ENCODE data around the gene TBPL1. TPM values are rescaled to one million over a fixed set of nuclear protein-coding genes. Genes with fewer than 3 reads are reported as not detected.
A peak's percentile ranks its signal among the peaks of the same experiment; 100 is the strongest.

Gene TBPL1
- total RNA-seq, 1 donor from 2014 or later: 40.0 TPM

GRCh38 chr6:133957780-133958242 is 4.8 kb downstream of the TBPL1 start:
- TF ChIP-seq CTCF (IDR thresholded peaks at IDR 0.05; ENCODE audit: unreplicated experiment): no peak
- Mint-ChIP-seq H3K27ac (ENCODE audit: unreplicated experiment) (peak overlapping the region; percentile 20), H3K4me1 (ENCODE audit: unreplicated experiment) (peaks cover 42% of the 10 kb centered on the region), H3K36me3 (ENCODE audit: low read depth, unreplicated experiment) (no peaks in the 10 kb centered on the region), H3K27me3 (ENCODE audit: unreplicated experiment) (peaks cover 10% of the 10 kb centered on the region), H3K9me3 (ENCODE audit: unreplicated experiment) (no peaks in the 10 kb centered on the region), H3K4me3 (ENCODE audit: unreplicated experiment) (no peak overlapping the region)
- no peak for DNase-seq (ENCODE audit: low spot score)

DNA sequence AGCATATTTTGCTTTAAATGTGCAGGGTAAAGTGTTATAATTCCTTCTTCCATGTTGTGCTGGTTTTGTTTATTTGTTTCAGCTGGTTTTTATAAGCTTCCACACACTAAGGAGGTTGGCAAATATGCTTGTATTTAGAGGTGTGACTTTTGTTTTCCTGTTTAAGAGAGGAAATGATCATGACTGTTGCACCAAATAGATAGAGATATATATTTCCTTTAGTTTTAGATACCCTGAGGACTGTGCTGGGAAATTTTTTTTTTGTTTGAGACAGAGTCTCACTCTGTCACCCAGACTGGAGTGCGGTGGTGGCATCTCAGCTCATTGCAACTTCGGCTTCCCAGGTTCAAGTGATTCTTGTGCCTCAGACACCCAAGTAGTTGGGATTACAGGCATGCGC is 5.8 kb downstream of the TBPL1 start:
- no peak overlapping the region for H3K4me3 Mint-ChIP-seq (ENCODE audit: unreplicated experiment)
- peak overlapping the region; percentile 16 for H3K27ac Mint-ChIP-seq (ENCODE audit: unreplicated experiment)
- H3K36me3 Mint-ChIP-seq (ENCODE audit: low read depth, unreplicated experiment): no peaks in the 10 kb centered on the region
- H3K9me3 Mint-ChIP-seq (ENCODE audit: unreplicated experiment): no peaks in the 10 kb centered on the region
- H3K4me1 Mint-ChIP-seq (ENCODE audit: unreplicated experiment): peaks cover 39% of the 10 kb centered on the region
- DNase-seq (ENCODE audit: low spot score): no peak
- TF ChIP-seq CTCF (IDR thresholded peaks at IDR 0.05; ENCODE audit: unreplicated experiment): no peak
- peaks cover 5% of the 10 kb centered on the region for H3K27me3 Mint-ChIP-seq (ENCODE audit: unreplicated experiment)

GRCh38 chr6:133959667-133960368 is 6.8 kb downstream of the TBPL1 start:
- Mint-ChIP-seq H3K27ac (ENCODE audit: unreplicated experiment) (no peak overlapping the region), H3K27me3 (ENCODE audit: unreplicated experiment) (peaks cover 2% of the 10 kb centered on the region), H3K4me1 (ENCODE audit: unreplicated experiment) (peaks cover 29% of the 10 kb centered on the region), H3K4me3 (ENCODE audit: unreplicated experiment) (no peak overlapping the region), H3K36me3 (ENCODE audit: low read depth, unreplicated experiment) (no peaks in the 10 kb centered on the region), H3K9me3 (ENCODE audit: unreplicated experiment) (no peaks in the 10 kb centered on the region)
- TF ChIP-seq CTCF (IDR thresholded peaks at IDR 0.05; ENCODE audit: unreplicated experiment): no peak
- DNase-seq (ENCODE audit: low spot score): no peak

- Mint-ChIP-seq H3K36me3 (ENCODE audit: low read depth, unreplicated experiment) (no peaks in the 10 kb centered on the region), H3K4me3 (ENCODE audit: unreplicated experiment) (no peak overlapping the region), H3K27me3 (ENCODE audit: unreplicated experiment) (peaks cover 2% of the 10 kb centered on the region), H3K27ac (ENCODE audit: unreplicated experiment) (no peak overlapping the region), H3K9me3 (ENCODE audit: unreplicated experiment) (no peaks in the 10 kb centered on the region), H3K4me1 (ENCODE audit: unreplicated experiment) (peaks cover 23% of the 10 kb centered on the region)
- TF ChIP-seq CTCF (IDR thresholded peaks at IDR 0.05; ENCODE audit: unreplicated experiment): no peak
- no peak for DNase-seq (ENCODE audit: low spot score)
Measured at GRCh38 chr6:133961831-133962230, 8.8 kb downstream of the TBPL1 start.

DNA sequence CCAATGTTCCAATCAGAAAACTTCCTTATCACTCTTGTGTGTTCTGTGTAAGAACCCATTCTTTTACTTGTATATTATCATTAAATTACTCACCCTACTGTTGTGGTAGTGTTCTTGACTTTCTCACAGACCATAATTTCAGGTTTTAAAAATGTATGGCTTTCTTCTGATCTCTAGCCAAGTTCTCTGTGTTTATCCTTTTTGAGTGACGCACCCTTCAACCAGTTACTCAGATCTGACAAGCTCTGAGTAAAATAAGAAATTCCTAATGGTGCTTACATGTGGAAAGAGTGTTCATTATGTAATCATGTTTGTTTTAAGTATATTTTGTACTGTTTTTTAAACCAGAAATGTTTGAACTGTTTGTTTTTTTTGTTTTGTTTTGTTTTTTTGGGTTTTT is 11.0 kb downstream of the TBPL1 start:
- DNase-seq (ENCODE audit: low spot score): no peak
- Mint-ChIP-seq H3K27me3 (ENCODE audit: unreplicated experiment) (no peaks in the 10 kb centered on the region), H3K9me3 (ENCODE audit: unreplicated experiment) (no peaks in the 10 kb centered on the region), H3K36me3 (ENCODE audit: low read depth, unreplicated experiment) (no peaks in the 10 kb centered on the region), H3K4me3 (ENCODE audit: unreplicated experiment) (no peak overlapping the region), H3K4me1 (ENCODE audit: unreplicated experiment) (peaks cover 10% of the 10 kb centered on the region), H3K27ac (ENCODE audit: unreplicated experiment) (no peak overlapping the region)
- no peak for TF ChIP-seq CTCF (IDR thresholded peaks at IDR 0.05; ENCODE audit: unreplicated experiment)

Measured in endothelial cell (in vitro differentiated cells).